CD4-positive, alpha-beta T cell treated with Interferon alpha-2 for 1 hour (primary cell): ENCODE data around the gene KRTAP5-11.
A peak's percentile ranks its signal among the peaks of the same experiment; 100 is the strongest.
"Not testable (repeated sequence)": the region's sequence is repeated elsewhere in the genome, so short reads cannot be mapped to it uniquely, and the experiment has no call there.

Source experiments
- DNase-seq, 2 donors: peaks; one replicate each; pipeline ENCODE4 v3.0.0-alpha.2; 2020 to 2022

Gene KRTAP5-11

GRCh38 chr11:71580057-71581003, 2.3 kb downstream of the KRTAP5-11 start:
- peak in 1 of 2 donors; percentile 31 for DNase-seq

- not testable (repeated sequence) for DNase-seq
Observed at GRCh38 chr11:71579513-71579912, 3.2 kb downstream of the KRTAP5-11 start.

GRCh38 chr11:71577469-71578004, 5.1 kb downstream of the KRTAP5-11 start:
- DNase-seq = no peak

GRCh38 chr11:71576688-71577465, 5.8 kb downstream of the KRTAP5-11 start:
- DNase-seq = not testable (repeated sequence)

GRCh38 chr11:71575723-71576424, 6.8 kb downstream of the KRTAP5-11 start:
- no peak for DNase-seq

- DNase-seq = no peak
Observed at GRCh38 chr11:71574418-71574817, 8.3 kb downstream of the KRTAP5-11 start.

- DNase-seq = no peak
Observed at GRCh38 chr11:71572811-71573210, 9.9 kb downstream of the KRTAP5-11 start.

GRCh38 chr11:71571101-71571850, 11.4 kb downstream of the KRTAP5-11 start:
- DNase-seq = not testable (repeated sequence)

GRCh38 chr11:71568704-71569349, 13.8 kb downstream of the KRTAP5-11 start:
- DNase-seq = no peak

GRCh38 chr11:71567633-71568032, 15.0 kb downstream of the KRTAP5-11 start:
- not testable (repeated sequence) for DNase-seq

- not testable (repeated sequence) for DNase-seq
Observed at GRCh38 chr11:71566626-71567599, 15.8 kb downstream of the KRTAP5-11 start.

- DNase-seq = no peak
Observed at GRCh38 chr11:71566081-71566620, 16.5 kb downstream of the KRTAP5-11 start.

GRCh38 chr11:71565263-71565662, 17.4 kb downstream of the KRTAP5-11 start, which contains the start of gene KRTAP5-10:
Gene KRTAP5-10 (plus strand): TSS chr11:71565563. CDS start chr11:71565588, 25 bp downstream.
- DNase-seq = no peak

GRCh38 chr11:71564430-71564829, 18.2 kb downstream of the KRTAP5-11 start:
- no peak for DNase-seq

- DNase-seq = peak in 1 of 2 donors; percentile 15
Observed at GRCh38 chr11:71563406-71563805, 19.3 kb downstream of the KRTAP5-11 start.

- DNase-seq = no peak
Observed at GRCh38 chr11:71562120-71562519, 20.6 kb downstream of the KRTAP5-11 start.

- DNase-seq = no peak
Observed at GRCh38 chr11:71558996-71559395, 23.7 kb downstream of the KRTAP5-11 start.

- no peak for DNase-seq
Observed at GRCh38 chr11:71557257-71557656, 25.4 kb downstream of the KRTAP5-11 start.

- DNase-seq = no peak
Observed at GRCh38 chr11:71556018-71556417, 26.7 kb downstream of the KRTAP5-11 start.

GRCh38 chr11:71555508-71555907, 27.2 kb downstream of the KRTAP5-11 start:
- no peak for DNase-seq
